Adrenal gland (tissue), 5 donors: Measurements from ENCODE around the gene FOXI1.

Experiments used
- POLR2A ChIP-seq, 2 donors: fragments of 450-650 bp; IDR thresholded peaks; one replicate each; pipeline ENCODE4 v1.6.1; 2017; ENCODE audit warnings: antibody characterized with exemption in 2 of 2, mild to moderate bottlenecking in 2 of 2, moderate library complexity in 1 of 2
- TF ChIP-seq, protein P1 (sequence below), 6 experiments: fragments of 450-650 bp in 4 of 6; fragments of 200-600 bp in 2 of 6; sonication (generic) in 1 of 6; IDR thresholded peaks; 1 replicate in 5 of 6; 2 replicates in 1 of 6; pipeline versions ENCODE4 v1.5.1 to v1.8.0; 2016 to 2021; ENCODE audit warnings: antibody characterized with exemption in 6 of 6, mild to moderate bottlenecking in 2 of 6, moderate library complexity in 1 of 6
- donor health status: DM: no; HTN: no; CAD: no.

GRCh38 chr5:170067574-170068170, 38.0 kb upstream of the FOXI1 start:
- TF ChIP-seq, protein P1, sequence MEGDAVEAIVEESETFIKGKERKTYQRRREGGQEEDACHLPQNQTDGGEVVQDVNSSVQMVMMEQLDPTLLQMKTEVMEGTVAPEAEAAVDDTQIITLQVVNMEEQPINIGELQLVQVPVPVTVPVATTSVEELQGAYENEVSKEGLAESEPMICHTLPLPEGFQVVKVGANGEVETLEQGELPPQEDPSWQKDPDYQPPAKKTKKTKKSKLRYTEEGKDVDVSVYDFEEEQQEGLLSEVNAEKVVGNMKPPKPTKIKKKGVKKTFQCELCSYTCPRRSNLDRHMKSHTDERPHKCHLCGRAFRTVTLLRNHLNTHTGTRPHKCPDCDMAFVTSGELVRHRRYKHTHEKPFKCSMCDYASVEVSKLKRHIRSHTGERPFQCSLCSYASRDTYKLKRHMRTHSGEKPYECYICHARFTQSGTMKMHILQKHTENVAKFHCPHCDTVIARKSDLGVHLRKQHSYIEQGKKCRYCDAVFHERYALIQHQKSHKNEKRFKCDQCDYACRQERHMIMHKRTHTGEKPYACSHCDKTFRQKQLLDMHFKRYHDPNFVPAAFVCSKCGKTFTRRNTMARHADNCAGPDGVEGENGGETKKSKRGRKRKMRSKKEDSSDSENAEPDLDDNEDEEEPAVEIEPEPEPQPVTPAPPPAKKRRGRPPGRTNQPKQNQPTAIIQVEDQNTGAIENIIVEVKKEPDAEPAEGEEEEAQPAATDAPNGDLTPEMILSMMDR (IDR thresholded peaks at IDR 0.05) = no peak
- no peak for TF ChIP-seq POLR2A (IDR thresholded peaks at IDR 0.05)
